Left cardiac atrium (tissue), 4 donors: Measurements from ENCODE around the gene VIPR2. TPM values are rescaled to one million over a fixed set of nuclear protein-coding genes. Genes with fewer than 3 reads are reported as not detected.
"Not testable (repeated sequence)": the region's sequence is repeated elsewhere in the genome, so short reads cannot be mapped to it uniquely, and the experiment has no call there.

Experiments used
- ATAC-seq, 2 donors: fragments of 200-7000 bp; cut with Tn5 transposase; one replicate each; pipeline ENCODE4 v1.9.1; 2020; ENCODE audit warnings: mild to moderate bottlenecking in 2 of 2, moderate library complexity in 2 of 2
- DNase-seq: peaks from one replicate; pipeline ENCODE4 v3.0.0-alpha.2; 2020
- intact Hi-C, 2 donors: fragments of 100-400 bp; cut with DNase I; formaldehyde crosslinking; loops; one replicate each; pipeline versions ENCODE4 v1.14.1 to v1.15.1; 2022 to 2023
- total RNA-seq, 2 donors: library from RNA; stranded (reverse); fragmentation: NEBNext Ultra II Directional; extraction: Animal tissue kit (Norgen Biotek cat#: 25700); gene quantifications; one replicate each; pipeline ENCODE4 v1.2.1, GENCODE V29; 2021
- donor health status: DM: no; HTN: yes; CAD: no.
- donor health status: DM: no; HTN: yes; CAD: no; lungs with severe emphysema.
- donor health status: DM: yes; HTN: yes; CAD: no.
- donor health status: Dilated cardiomyopathy.

VIPR2 gene
- total RNA-seq, 2 donors from 2014 or later: 6.3 to 8.5 TPM

- no peak for DNase-seq
- peak in 1 of 2 donors; percentile 25 for ATAC-seq
- intact Hi-C loops: no loop called here
Measured at GRCh38 chr7:159083698-159084068, 61.0 kb downstream of the VIPR2 start.

DNA sequence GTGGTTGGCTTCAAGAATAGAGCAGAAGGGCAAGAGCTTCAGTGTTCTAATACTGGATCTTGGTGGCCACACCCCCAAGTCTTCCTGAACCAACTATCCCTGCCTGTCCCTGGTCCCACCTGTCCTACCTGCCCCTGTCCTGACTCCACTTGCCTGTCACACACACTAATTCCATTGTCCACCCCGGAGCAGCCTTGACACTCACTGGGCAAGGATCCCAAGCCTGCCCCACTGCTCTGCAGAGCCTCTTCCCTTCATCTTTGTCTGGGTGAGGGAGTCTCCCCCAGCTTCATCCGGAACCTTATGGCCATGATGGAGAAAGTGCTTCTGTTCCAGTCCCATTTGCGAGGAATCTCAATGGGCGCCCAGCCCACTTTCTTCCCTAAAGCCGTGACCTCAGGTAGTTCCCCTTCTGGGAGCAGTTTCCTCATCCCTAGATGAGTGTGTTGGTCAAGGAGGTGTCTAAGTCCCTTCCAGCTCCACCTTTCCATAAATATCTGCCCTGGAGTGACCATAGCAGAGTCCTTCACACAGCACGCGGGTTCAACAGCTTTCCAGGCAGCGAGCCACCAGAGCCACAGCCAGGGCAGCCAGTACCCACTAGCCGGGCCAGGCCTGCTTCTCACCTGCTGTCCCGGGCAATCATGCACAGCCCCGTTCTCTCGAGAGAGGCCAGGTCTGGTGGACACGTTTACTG is 61.5 kb downstream of the VIPR2 start:
- DNase-seq (no peak), ATAC-seq (peak; percentile 68 to 84)
- intact Hi-C loops: no loop called here

DNA sequence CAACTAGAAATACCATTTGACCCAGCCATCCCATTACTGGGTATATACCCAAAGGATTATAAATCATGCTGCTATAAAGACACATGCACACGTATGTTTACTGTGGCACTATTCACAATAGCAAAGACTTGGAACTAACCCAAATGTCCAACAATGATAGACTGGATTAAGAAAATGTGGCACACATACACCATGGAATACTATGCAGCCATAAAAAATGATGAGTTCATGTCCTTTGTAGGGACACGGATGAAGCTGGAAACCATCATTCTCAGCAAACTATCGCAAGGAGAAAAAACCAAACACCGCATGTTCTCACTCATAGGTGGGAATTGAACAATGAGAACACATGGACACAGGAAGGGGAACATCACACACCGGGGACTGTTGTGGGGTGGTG is 62.6 kb downstream of the VIPR2 start:
- ATAC-seq, DNase-seq, intact Hi-C loops: not testable (repeated sequence)

DNA sequence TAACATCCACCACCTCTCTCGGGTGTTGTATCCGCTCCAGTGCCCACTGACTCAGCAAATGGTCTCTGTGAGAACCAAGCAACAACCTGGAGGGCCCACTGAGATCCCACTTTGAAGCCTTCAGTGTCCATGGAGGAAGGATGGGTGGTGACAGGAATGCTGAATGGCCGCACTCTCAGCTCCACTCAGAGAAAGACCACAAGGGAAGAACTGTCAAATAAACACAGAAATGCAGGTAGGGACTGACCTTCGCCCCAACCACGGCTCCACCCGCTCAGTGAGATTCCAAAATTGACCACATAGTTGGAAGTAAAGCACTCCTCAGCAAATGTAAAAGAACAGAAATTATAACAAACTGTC is 65.8 kb downstream of the VIPR2 start:
- ATAC-seq: no peak
- intact Hi-C loops: no loop called here
- DNase-seq: no peak

GRCh38 chr7:159078193-159078910 is 66.3 kb downstream of the VIPR2 start:
- peak in 1 of 2 donors; percentile 54 for ATAC-seq
- intact Hi-C loops: no loop called here
- DNase-seq: no peak

GRCh38 chr7:159076333-159076732 is 68.3 kb downstream of the VIPR2 start:
- no peak for DNase-seq
- intact Hi-C loops: no loop called here
- ATAC-seq: peak in 1 of 2 donors; percentile 54

DNA sequence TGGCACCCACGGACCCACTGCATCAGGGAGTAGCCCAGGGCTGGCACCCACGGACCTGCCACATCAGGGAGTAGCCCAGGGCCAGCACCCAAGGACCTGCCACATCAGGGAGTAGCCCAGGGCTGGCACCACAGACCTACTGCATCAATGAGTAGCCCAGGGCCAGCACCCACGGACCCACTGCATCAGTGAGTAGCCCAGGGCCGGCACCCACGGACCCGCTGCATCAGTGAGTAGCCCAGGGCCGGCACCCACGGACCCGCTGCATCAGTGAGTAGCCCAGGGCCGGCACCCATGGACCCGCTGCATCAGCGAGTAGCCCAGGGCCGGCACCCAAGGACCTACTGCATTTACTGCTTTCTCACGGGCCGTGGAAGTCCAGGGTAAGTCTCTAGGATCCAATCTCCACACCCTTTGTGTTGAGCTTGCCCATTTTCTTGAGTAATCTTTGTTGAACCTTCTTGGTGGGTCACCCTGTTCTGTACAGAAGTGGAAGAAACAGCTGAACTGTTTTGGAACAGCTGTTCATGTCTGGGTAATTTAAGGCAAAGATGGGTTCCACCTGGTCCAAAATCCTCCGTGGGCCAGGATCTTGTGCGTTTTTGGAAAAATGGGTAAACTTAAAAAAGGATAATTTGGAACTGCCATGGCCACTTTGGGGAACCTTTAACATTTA is 69.0 kb downstream of the VIPR2 start:
- DNase-seq (no peak), ATAC-seq (peak; percentile 61 to 91)
- intact Hi-C loops: no loop called here

- intact Hi-C loops: no loop called here
- ATAC-seq (no peak), DNase-seq (no peak)
Measured at GRCh38 chr7:159071260-159071659, 73.4 kb downstream of the VIPR2 start.

GRCh38 chr7:159070431-159071148 is 74.1 kb downstream of the VIPR2 start:
- ATAC-seq (peak in 1 of 2 donors; percentile 61), DNase-seq (no peak)
- intact Hi-C loops: no loop called here

GRCh38 chr7:159068893-159069448 is 75.7 kb downstream of the VIPR2 start:
- intact Hi-C loops: no loop called here
- peak in 1 of 2 donors; percentile 3 for ATAC-seq
- no peak for DNase-seq

DNA sequence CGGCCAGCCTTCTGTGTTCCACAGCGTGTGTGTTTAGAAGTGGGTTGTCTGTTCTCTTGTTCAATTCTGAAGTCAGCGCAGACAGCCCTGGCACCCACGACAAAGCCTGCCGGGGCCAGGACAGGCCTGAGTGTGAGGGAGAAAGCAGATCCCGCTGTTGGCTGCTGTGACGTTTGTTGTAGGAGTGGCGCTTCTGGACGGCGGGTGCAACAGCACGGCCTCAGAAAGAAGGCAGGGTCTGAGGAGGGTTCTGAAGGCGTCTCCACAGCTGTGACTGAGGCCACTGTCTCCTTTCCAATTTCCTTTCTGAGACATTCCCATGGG is 76.2 kb downstream of the VIPR2 start:
- intact Hi-C loops: no loop called here
- peak; percentile 84 to 91 for ATAC-seq
- DNase-seq: peak; percentile 81

DNA sequence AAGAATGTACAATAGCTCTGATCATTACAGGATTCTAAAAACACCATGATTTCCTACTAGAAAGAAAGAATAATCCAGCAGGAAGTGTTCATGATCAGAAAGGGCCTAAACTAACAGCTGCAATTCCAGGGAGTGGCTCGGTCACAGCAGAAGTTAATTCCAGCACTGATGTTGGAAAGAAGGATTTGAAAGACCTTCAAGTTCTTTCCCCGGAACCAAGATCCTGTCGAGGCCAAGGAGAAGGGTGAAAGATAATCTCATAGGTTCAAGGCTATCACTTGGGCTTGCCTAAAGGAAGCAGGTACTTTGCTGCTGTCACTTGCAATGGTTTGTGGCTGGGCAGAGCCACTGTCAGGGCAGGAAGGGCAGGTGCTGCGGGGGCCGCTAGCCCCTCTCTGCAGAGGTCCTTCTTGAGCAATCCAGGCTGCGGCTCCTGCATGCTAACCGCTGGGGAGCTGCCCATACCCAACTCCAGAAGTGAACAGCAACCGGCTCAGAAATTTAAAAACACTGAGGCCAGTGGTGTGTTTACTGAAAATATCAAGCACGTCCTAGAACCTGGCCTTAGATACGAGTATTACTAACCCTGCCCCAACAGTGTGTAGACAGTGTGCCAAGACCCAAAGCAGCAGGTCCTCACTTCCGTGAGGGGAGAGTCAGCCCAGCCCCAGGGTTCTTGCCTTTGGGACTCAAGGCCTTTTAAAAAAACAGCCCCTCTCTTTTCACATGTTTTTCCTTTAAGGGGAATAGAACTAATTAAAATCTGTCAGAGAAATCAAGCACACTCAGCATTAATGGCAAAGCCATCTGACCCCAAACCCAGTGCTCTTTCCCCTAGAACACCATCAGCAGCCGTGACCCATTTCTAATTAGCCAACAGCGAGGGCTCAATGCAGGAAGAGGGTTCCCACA is 76.8 kb downstream of the VIPR2 start:
- DNase-seq: no peak
- ATAC-seq: peak in 1 of 2 donors; percentile 5
- intact Hi-C loops: no loop called here

DNA sequence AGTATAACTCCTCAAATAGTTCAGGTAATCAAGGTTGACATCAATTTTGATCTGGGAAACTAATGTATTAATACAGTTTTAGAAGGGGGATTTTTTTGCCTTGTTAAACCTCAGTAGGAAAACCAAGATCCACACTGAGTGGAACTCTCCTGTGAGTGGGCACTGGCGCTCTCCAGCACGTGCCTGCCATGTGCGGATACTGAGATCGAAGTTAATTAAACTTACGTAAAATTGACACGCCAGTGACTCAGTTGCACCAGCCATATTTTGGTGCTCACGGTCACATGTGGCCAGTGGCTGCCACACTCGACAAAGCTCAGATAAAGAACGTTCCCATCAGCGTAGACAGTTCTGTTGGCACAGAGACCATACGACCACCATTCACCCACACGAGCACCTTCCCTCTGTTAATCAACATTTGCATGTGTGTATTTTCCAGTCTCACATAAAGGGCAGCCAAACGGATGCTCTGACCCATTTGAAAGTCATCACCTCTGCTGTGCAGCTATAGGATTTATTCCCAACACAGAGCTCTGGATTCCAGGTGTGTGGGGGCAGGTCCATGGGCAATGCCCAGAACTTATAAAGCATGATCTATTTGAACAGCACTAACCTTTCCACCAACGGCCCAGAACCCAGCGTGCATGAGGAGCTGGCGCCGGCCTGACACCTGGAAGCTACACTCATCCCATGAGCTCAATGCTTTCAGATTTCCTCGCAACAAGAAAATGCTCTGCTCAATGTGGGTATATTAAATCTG is 77.7 kb downstream of the VIPR2 start:
- no peak for ATAC-seq
- no peak for DNase-seq
- intact Hi-C loops: no loop called here

GRCh38 chr7:159065852-159066480 is 78.7 kb downstream of the VIPR2 start:
- DNase-seq: no peak
- intact Hi-C loops: no loop called here
- no peak for ATAC-seq

DNA sequence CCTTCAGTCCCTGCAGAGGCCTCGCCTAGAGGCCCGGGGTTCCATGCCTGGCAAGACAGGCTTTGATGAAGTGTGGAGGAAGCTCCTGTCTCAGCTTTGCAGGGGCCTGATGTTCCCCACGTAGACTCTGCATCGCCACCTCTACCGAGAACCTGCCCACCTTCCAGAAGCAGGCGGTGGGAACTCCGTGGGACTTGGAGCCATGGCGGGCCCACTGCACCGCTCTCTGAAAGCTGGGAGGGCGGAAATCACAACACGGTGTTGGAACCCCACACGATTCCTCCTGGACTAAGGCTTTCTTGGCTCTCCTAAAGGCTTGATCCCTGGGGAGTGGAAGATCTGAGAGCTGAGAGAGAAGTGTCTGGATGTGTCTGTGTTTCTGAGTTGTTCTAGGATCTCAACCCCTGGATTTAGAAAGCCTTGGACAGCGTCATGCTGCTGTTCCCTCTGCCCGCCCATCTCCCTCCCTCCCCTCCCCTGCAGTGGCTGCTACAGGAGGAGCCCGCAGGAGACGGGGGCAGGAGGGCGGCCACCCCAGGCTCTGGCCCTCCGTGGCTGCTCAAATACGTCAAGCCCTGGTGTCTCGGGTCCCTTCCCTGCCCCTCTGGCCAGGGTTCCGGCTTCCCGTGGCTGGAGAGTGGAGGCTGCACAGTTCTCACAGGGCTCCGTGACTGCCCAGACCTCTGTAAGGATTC is 79.7 kb downstream of the VIPR2 start:
- peak; percentile 67 for DNase-seq
- intact Hi-C loops: no loop called here
- peak; percentile 32 to 70 for ATAC-seq

GRCh38 chr7:159064121-159064815 is 80.4 kb downstream of the VIPR2 start:
- intact Hi-C loops: no loop called here
- ATAC-seq (peak in 1 of 2 donors; percentile 20), DNase-seq (no peak)
